GM21717 (cell line): Measurements from ENCODE around the gene FAM174A.
"Not testable (repeated sequence)": the region's sequence is repeated elsewhere in the genome, so short reads cannot be mapped to it uniquely, and the experiment has no call there.

Experiments
- ATAC-seq: cut with Tn5 transposase; IDR thresholded peaks from one replicate; pipeline ENCODE4 v1.9.1; 2021; ENCODE audit warnings: mild to moderate bottlenecking, moderate library complexity; ENCODE audit not compliant: unreplicated experiment

FAM174A gene

GRCh38 chr5:100575815-100576214 is 40.6 kb downstream of the FAM174A start:
- ATAC-seq, result no peak

- ATAC-seq, result no peak
Measured at GRCh38 chr5:100576217-100576751, 41.1 kb downstream of the FAM174A start.

- no peak for ATAC-seq
Measured at GRCh38 chr5:100577506-100577905, 42.3 kb downstream of the FAM174A start.

- peak; percentile 98 for ATAC-seq
Measured at GRCh38 chr5:100584069-100584468, 48.9 kb downstream of the FAM174A start.

- ATAC-seq, result no peak
Measured at GRCh38 chr5:100584889-100585288, 49.7 kb downstream of the FAM174A start.

GRCh38 chr5:100590867-100591266 is 55.7 kb downstream of the FAM174A start:
- no peak for ATAC-seq

GRCh38 chr5:100595152-100595811 is 60.1 kb downstream of the FAM174A start:
- ATAC-seq, result no peak

GRCh38 chr5:100595812-100596173 is 60.6 kb downstream of the FAM174A start:
- ATAC-seq, result no peak

- no peak for ATAC-seq
Measured at GRCh38 chr5:100598446-100598845, 63.3 kb downstream of the FAM174A start.

- no peak for ATAC-seq
Measured at GRCh38 chr5:100600298-100600994, 65.3 kb downstream of the FAM174A start.

GRCh38 chr5:100603141-100603540 is 68.0 kb downstream of the FAM174A start:
- ATAC-seq, result no peak

- ATAC-seq, result not testable (repeated sequence)
Measured at GRCh38 chr5:100604021-100604420, 68.8 kb downstream of the FAM174A start.

- ATAC-seq, result no peak
Measured at GRCh38 chr5:100609594-100609993, 74.4 kb downstream of the FAM174A start.

GRCh38 chr5:100614308-100614707 is 79.1 kb downstream of the FAM174A start:
- ATAC-seq, result no peak

- no peak for ATAC-seq
Measured at GRCh38 chr5:100615362-100615761, 80.2 kb downstream of the FAM174A start.

- ATAC-seq, result no peak
Measured at GRCh38 chr5:100616291-100616690, 81.1 kb downstream of the FAM174A start.

- no peak for ATAC-seq
Measured at GRCh38 chr5:100616981-100617380, 81.8 kb downstream of the FAM174A start.

GRCh38 chr5:100623719-100624118 is 88.5 kb downstream of the FAM174A start:
- peak; percentile 95 for ATAC-seq

- ATAC-seq, result peak; percentile 92
Measured at GRCh38 chr5:100634937-100635534, 99.9 kb downstream of the FAM174A start.
